HepG2 (cell line): Measurements from ENCODE around the gene PHF2. TPM values are rescaled to one million over a fixed set of nuclear protein-coding genes. Genes with fewer than 3 reads are reported as not detected.

Experiments used
- ATF1 ChIP-seq: IDR thresholded peaks from 2 replicates; pipeline ENCODE4 v1.6.1; 2016; ENCODE audit warnings: mild to moderate bottlenecking, control low read depth
- ATF3 ChIP-seq: sonication (generic); formaldehyde crosslinking; IDR thresholded peaks from 2 replicates; pipeline ENCODE4 v1.4.0; 2020; ENCODE audit warnings: missing genetic modification reagents
- ATF4 ChIP-seq, 2 experiments: fragments of 450-650 bp in 1 of 2; sonication (generic) in 1 of 2; formaldehyde crosslinking; IDR thresholded peaks; 2 replicates each; pipeline versions ENCODE4 v1.5.0 to v1.8.0; 2020 to 2022; ENCODE audit warnings: mild to moderate bottlenecking in 1 of 2, missing genetic modification reagents in 1 of 2
- CENPX ChIP-seq: sonication (generic); formaldehyde crosslinking; IDR thresholded peaks from 2 replicates; pipeline ENCODE4 v1.9.0; 2021; ENCODE audit warnings: mild to moderate bottlenecking, missing genetic modification reagents, moderate library complexity
- ERF ChIP-seq: IDR thresholded peaks from 2 replicates; pipeline ENCODE4 v1.6.1; 2018; ENCODE audit warnings: missing biosample characterization, missing genetic modification reagents
- FOXO4 ChIP-seq: sonication (generic); formaldehyde crosslinking; conservative IDR thresholded peaks from 2 replicates; pipeline ENCODE4 v1.8.1; 2023; ENCODE audit warnings: missing genetic modification reagents
- GMEB2 ChIP-seq: IDR thresholded peaks from 2 replicates; pipeline ENCODE4 v1.6.1; 2016; ENCODE audit warnings: missing biosample characterization, missing genetic modification reagents, low read depth
- GRHL1 ChIP-seq: sonication (generic); formaldehyde crosslinking; conservative IDR thresholded peaks from 2 replicates; pipeline ENCODE4 v1.8.0; 2022; ENCODE audit warnings: missing genetic modification reagents
- GTF3A ChIP-seq: sonication (generic); formaldehyde crosslinking; conservative IDR thresholded peaks from 2 replicates; pipeline ENCODE4 v1.4.0; 2020; ENCODE audit warnings: mild to moderate bottlenecking, missing genetic modification reagents
- MAFF ChIP-seq: IDR thresholded peaks from 2 replicates; pipeline ENCODE4 v1.6.1; 2011; ENCODE audit warnings: low read depth, low read length, improper control_type of control experiment
- MBD4 ChIP-seq: IDR thresholded peaks from 2 replicates; pipeline ENCODE4 v1.6.1; 2012; ENCODE audit warnings: low read length, inconsistent platforms, borderline replicate concordance
- NCOR1 ChIP-seq: fragments of 200-600 bp; sonication (generic); IDR thresholded peaks from 2 replicates; pipeline ENCODE4 v1.7.0; 2017; ENCODE audit warnings: antibody characterized with exemption, low read length, borderline replicate concordance
- NFATC3 ChIP-seq: sonication (generic); formaldehyde crosslinking; IDR thresholded peaks from 2 replicates; pipeline ENCODE4 v1.5.1; 2020; ENCODE audit warnings: mild to moderate bottlenecking, missing genetic modification reagents
- NPAS2 ChIP-seq: sonication (generic); formaldehyde crosslinking; IDR thresholded peaks from 2 replicates; pipeline ENCODE4 v1.8.0; 2022; ENCODE audit warnings: mild to moderate bottlenecking, missing genetic modification reagents, borderline replicate concordance
- PHF8 ChIP-seq: sonication (generic); formaldehyde crosslinking; IDR thresholded peaks from 2 replicates; pipeline ENCODE4 v1.5.0; 2020; ENCODE audit warnings: missing genetic modification reagents
- RBAK ChIP-seq: sonication (generic); formaldehyde crosslinking; IDR thresholded peaks from 2 replicates; pipeline ENCODE4 v1.5.1; 2020; ENCODE audit warnings: mild to moderate bottlenecking, missing genetic modification reagents
- TFAP4 ChIP-seq: sonication (generic); IDR thresholded peaks from 2 replicates; pipeline ENCODE4 v1.6.1; 2016; ENCODE audit warnings: low read depth, borderline replicate concordance
- ZKSCAN5 ChIP-seq: sonication (generic); formaldehyde crosslinking; IDR thresholded peaks from 2 replicates; pipeline ENCODE4 v1.5.1; 2020; ENCODE audit warnings: mild to moderate bottlenecking, missing genetic modification reagents
- ZNF224 ChIP-seq: sonication (generic); formaldehyde crosslinking; IDR thresholded peaks from 2 replicates; pipeline ENCODE4 v1.5.0; 2020; ENCODE audit warnings: mild to moderate bottlenecking, missing genetic modification reagents
- ZNF256 ChIP-seq: sonication (generic); formaldehyde crosslinking; conservative IDR thresholded peaks from 2 replicates; pipeline ENCODE4 v1.4.0; 2020; ENCODE audit warnings: missing genetic modification reagents
- ZNF274 ChIP-seq: sonication (generic); formaldehyde crosslinking; IDR thresholded peaks from 2 replicates; pipeline ENCODE4 v1.5.1; 2020; ENCODE audit warnings: mild to moderate bottlenecking, missing genetic modification reagents
- ZNF292 ChIP-seq: sonication (generic); formaldehyde crosslinking; IDR thresholded peaks from 2 replicates; pipeline ENCODE4 v1.8.1; 2022; ENCODE audit warnings: mild to moderate bottlenecking, low read depth, missing genetic modification reagents, borderline replicate concordance
- ZNF326 ChIP-seq: sonication (generic); formaldehyde crosslinking; IDR thresholded peaks from 2 replicates; pipeline ENCODE4 v1.4.0; 2020; ENCODE audit warnings: missing genetic modification reagents, borderline replicate concordance
- polyA plus RNA-seq, 8 experiments: library from polyadenylated mRNA; depleted of rRNA in 3 of 8; stranded (reverse) in 7 of 8; unstranded in 1 of 8; fragments of >200 nt; fragmentation: Illumina TruSeq in 4 of 8; extraction: Trizol in 4 of 8; gene quantifications; 2 replicates each; pipeline versions ENCODE4 v1.2.1 to v1.2.3, GENCODE V29; 2011 to 2016; ENCODE audit warnings: low read depth in 4 of 8, missing spikeins in 1 of 8, mixed read lengths in 1 of 8; ENCODE audit not compliant: insufficient read depth in 1 of 8
- total RNA-seq, 5 experiments: library from RNA; depleted of rRNA; stranded (reverse); fragments of >200 nt; fragmentation: Illumina TruSeq; extraction: Trizol; gene quantifications; 2 replicates each; pipeline ENCODE4 v1.2.3, GENCODE V29; 2016; ENCODE audit warnings: low read depth in 1 of 5

PHF2 gene
- total and polyA plus RNA-seq, 2 of the 13 experiments (the other 11 are each of a cell fraction or from before 2014, with no cell fraction given) = 6.6 to 9.1 TPM

- TF ChIP-seq ATF4 (CRISPR knock-in tag; IDR thresholded peaks at IDR 0.05) (no peak), ZNF224 (CRISPR knock-in tag) (0 out of 2 replicates have a peak, but pooled peaks have one; percentile 75), NFATC3 (CRISPR knock-in tag) (no peak), NPAS2 (CRISPR knock-in tag) (no peak), NCOR1 (no peak), GRHL1 (no peak), RBAK (CRISPR knock-in tag) (no peak), FOXO4 (CRISPR knock-in tag) (0 out of 2 replicates have a peak, but pooled peaks have one; percentile 63), MAFF (no peak), GTF3A (CRISPR knock-in tag) (no peak), MBD4 (no peak), PHF8 (peak; percentile 93), ZNF292 (no peak), ERF (CRISPR knock-in tag) (peak; percentile 90), ZNF326 (CRISPR knock-in tag) (no peak), TFAP4 (peak; percentile 34; the same call in 1 of the 2 replicates), ATF3 (CRISPR knock-in tag) (no peak), GMEB2 (CRISPR knock-in tag) (no peak), ZKSCAN5 (no peak), ZNF274 (CRISPR knock-in tag) (peak; percentile 66; the same call in 1 of the 2 replicates), ZNF256 (CRISPR knock-in tag) (0 out of 2 replicates have a peak, but pooled peaks have one; percentile 64), ATF1 (CRISPR knock-in tag) (no peak), CENPX (CRISPR knock-in tag) (no peak)
These were observed 9.7 kb upstream of the PHF2 start (continued) for GRCh38 chr9:93566408-93567270.
